IPS-18c (cell line): ENCODE results near the gene FARSB.
"Not testable (repeated sequence)": the region's sequence is repeated elsewhere in the genome, so short reads cannot be mapped to it uniquely, and the experiment has no call there.

ENCODE experiments used
- H3K4me3 ChIP-seq: 2 replicates; pipeline ENCODE4 v1.7.0; 2013; ENCODE audit warnings: low read depth, mild to moderate bottlenecking, low read length, moderate library complexity; ENCODE audit not compliant: insufficient read depth
- H3K9me3 ChIP-seq: one replicate; pipeline ENCODE4 v1.6.1; 2013; ENCODE audit warnings: mild to moderate bottlenecking, low read length, moderate library complexity; ENCODE audit not compliant: control insufficient read depth, insufficient read depth

The FARSB gene

GRCh38 chr2:222622910-222623309 lies 33.0 kb downstream of the FARSB start:
- Histone ChIP-seq H3K4me3 (no peak overlapping the region), H3K9me3 (no peaks in the 10 kb centered on the region)

GRCh38 chr2:222621893-222622292 lies 34.0 kb downstream of the FARSB start:
- Histone ChIP-seq H3K9me3 (no peaks in the 10 kb centered on the region), H3K4me3 (no peak overlapping the region)

- Histone ChIP-seq H3K4me3 (no peak overlapping the region), H3K9me3 (no peaks in the 10 kb centered on the region)
Observed at GRCh38 chr2:222615320-222615719, 40.6 kb downstream of the FARSB start.

- no peaks in the 10 kb centered on the region for H3K9me3 ChIP-seq
- no peak overlapping the region for H3K4me3 ChIP-seq
Observed at GRCh38 chr2:222613715-222614331, 42.1 kb downstream of the FARSB start.

- H3K9me3 ChIP-seq = no peaks in the 10 kb centered on the region
- H3K4me3 ChIP-seq = no peak overlapping the region
Observed at GRCh38 chr2:222611684-222612083, 44.2 kb downstream of the FARSB start.

GRCh38 chr2:222610746-222611145 lies 45.1 kb downstream of the FARSB start:
- Histone ChIP-seq H3K9me3 (no peaks in the 10 kb centered on the region), H3K4me3 (no peak overlapping the region)

- Histone ChIP-seq H3K9me3 (no peaks in the 10 kb centered on the region), H3K4me3 (no peak overlapping the region)
Observed at GRCh38 chr2:222609381-222609780, 46.5 kb downstream of the FARSB start.

- Histone ChIP-seq H3K9me3 (no peaks in the 10 kb centered on the region), H3K4me3 (no peak overlapping the region)
Observed at GRCh38 chr2:222608081-222608480, 47.8 kb downstream of the FARSB start.

- Histone ChIP-seq H3K4me3 (no peak overlapping the region), H3K9me3 (no peaks in the 10 kb centered on the region)
Observed at GRCh38 chr2:222606306-222606705, 49.6 kb downstream of the FARSB start.

GRCh38 chr2:222604749-222605515 lies 51.0 kb downstream of the FARSB start:
- no peaks in the 10 kb centered on the region for H3K9me3 ChIP-seq
- no peak overlapping the region for H3K4me3 ChIP-seq

GRCh38 chr2:222603501-222603900 lies 52.4 kb downstream of the FARSB start:
- no peak overlapping the region for H3K4me3 ChIP-seq
- no peaks in the 10 kb centered on the region for H3K9me3 ChIP-seq

- Histone ChIP-seq H3K9me3 (no peaks in the 10 kb centered on the region), H3K4me3 (no peak overlapping the region)
Observed at GRCh38 chr2:222598611-222599010, 57.3 kb downstream of the FARSB start.

GRCh38 chr2:222595581-222595980 lies 60.3 kb downstream of the FARSB start:
- H3K4me3 ChIP-seq = no peak overlapping the region
- H3K9me3 ChIP-seq = no peaks in the 10 kb centered on the region

GRCh38 chr2:222594679-222595078 lies 61.2 kb downstream of the FARSB start:
- H3K4me3 ChIP-seq = no peak overlapping the region
- no peaks in the 10 kb centered on the region for H3K9me3 ChIP-seq

GRCh38 chr2:222592176-222592575 lies 63.7 kb downstream of the FARSB start:
- Histone ChIP-seq H3K9me3 (no peaks in the 10 kb centered on the region), H3K4me3 (no peak overlapping the region)

- Histone ChIP-seq H3K4me3 (no peak overlapping the region), H3K9me3 (no peaks in the 10 kb centered on the region)
Observed at GRCh38 chr2:222591661-222592060, 64.2 kb downstream of the FARSB start.

GRCh38 chr2:222584589-222584988 lies 71.3 kb downstream of the FARSB start:
- not testable (repeated sequence) for H3K4me3 ChIP-seq, H3K9me3 ChIP-seq

GRCh38 chr2:222582928-222583327 lies 73.0 kb downstream of the FARSB start:
- Histone ChIP-seq H3K9me3 (peaks cover 4% of the 10 kb centered on the region), H3K4me3 (no peak overlapping the region)

GRCh38 chr2:222577341-222577740 lies 78.6 kb downstream of the FARSB start:
- Histone ChIP-seq H3K4me3 (no peak overlapping the region), H3K9me3 (no peaks in the 10 kb centered on the region)
